NT2/D1 (cell line): ENCODE data around the gene GABRA6.

Source experiments
- YY1 ChIP-seq: IDR thresholded peaks from 2 replicates; pipeline ENCODE4 v1.6.1; 2011; ENCODE audit not compliant: insufficient read length, insufficient read depth
- ZNF274 ChIP-seq: IDR thresholded peaks from 2 replicates; pipeline ENCODE4 v1.6.1; 2011; ENCODE audit warnings: mild to moderate bottlenecking, low read depth, low read length

- TF ChIP-seq YY1 (no peak), ZNF274 (no peak)
These were observed 54.9 kb downstream of the GABRA6 start for GRCh38 chr5:161740433-161740832.
